Loucy (cell line): Measurements from ENCODE around the gene CARD9.

ENCODE experiments used
- EZH2phosphoT487 ChIP-seq: fragments of 200-600 bp; IDR thresholded peaks from 2 replicates; pipeline ENCODE4 v1.6.1; 2018; ENCODE audit warnings: antibody characterized with exemption, mild to moderate bottlenecking, moderate library complexity, borderline replicate concordance
- TF ChIP-seq, protein P1 (sequence below): fragments of 200-600 bp; sonication (generic); conservative IDR thresholded peaks from 2 replicates; pipeline ENCODE4 v1.5.1; 2014; ENCODE audit warnings: mild to moderate bottlenecking, antibody characterized with exemption, low read length

DNA sequence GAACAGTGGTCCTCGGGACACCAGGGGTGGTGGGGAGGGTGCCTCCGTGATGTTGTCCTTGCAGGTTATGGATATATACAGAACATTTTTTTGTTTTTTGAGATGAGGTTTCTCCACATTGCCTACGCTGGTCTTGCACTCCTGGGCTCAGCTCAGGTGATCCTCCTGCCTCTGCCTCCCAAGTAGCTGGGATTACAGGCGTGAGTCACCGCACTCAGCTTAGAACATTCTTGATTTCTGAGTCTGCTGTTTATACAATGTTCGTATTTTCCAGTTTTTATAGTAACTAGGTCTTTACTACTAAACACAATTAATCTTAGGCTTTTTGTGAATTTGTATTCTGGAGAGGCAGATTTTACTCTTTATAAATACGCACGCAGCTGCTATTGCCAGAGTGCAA lies 43.0 kb upstream of the CARD9 start:
- TF ChIP-seq, protein P1, sequence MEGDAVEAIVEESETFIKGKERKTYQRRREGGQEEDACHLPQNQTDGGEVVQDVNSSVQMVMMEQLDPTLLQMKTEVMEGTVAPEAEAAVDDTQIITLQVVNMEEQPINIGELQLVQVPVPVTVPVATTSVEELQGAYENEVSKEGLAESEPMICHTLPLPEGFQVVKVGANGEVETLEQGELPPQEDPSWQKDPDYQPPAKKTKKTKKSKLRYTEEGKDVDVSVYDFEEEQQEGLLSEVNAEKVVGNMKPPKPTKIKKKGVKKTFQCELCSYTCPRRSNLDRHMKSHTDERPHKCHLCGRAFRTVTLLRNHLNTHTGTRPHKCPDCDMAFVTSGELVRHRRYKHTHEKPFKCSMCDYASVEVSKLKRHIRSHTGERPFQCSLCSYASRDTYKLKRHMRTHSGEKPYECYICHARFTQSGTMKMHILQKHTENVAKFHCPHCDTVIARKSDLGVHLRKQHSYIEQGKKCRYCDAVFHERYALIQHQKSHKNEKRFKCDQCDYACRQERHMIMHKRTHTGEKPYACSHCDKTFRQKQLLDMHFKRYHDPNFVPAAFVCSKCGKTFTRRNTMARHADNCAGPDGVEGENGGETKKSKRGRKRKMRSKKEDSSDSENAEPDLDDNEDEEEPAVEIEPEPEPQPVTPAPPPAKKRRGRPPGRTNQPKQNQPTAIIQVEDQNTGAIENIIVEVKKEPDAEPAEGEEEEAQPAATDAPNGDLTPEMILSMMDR = no peak
- no peak for TF ChIP-seq EZH2phosphoT487
